Right lobe of liver (tissue), 4 donors: ENCODE measurements around the gene DDX17.

Experiments
- POLR2A ChIP-seq: fragments of 450-650 bp; IDR thresholded peaks from one replicate; pipeline ENCODE4 v1.6.1; 2017; ENCODE audit warnings: antibody characterized with exemption, mild to moderate bottlenecking
- TF ChIP-seq, protein P1 (sequence below), 4 donors: fragments of 200-600 bp in 3 of 4; fragments of 450-650 bp in 1 of 4; IDR thresholded peaks; one replicate each; pipeline versions ENCODE4 v1.5.1 to v1.8.0; 2016 to 2022; ENCODE audit warnings: antibody characterized with exemption in 4 of 4, mild to moderate bottlenecking in 2 of 4
- donor health status: DM: no; HTN: no; CAD: no.
- donor health status: DM: no; HTN: no; CAD: no.
- donor health status: DM: no; HTN: yes; CAD: no.

DNA sequence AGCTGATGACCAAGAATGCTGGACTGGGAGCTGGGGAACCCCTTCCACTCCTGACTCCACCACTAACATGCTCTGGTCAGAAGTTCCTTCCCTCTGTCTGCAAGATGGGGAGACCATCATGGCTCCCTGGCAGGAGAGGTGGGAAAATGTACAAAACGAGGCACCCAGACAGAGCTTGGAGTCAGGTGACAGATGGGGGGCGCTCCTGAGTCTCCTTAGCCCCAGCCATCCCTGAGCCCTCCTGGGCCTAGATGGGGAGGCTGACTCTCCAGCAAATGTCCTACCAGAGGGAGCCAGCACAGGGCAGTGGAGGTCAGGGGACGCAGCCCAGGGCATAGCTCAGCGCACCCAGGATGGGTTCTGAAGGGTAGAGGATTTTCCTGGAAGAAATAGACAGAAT, 71.1 kb downstream of the DDX17 start:
- TF ChIP-seq, protein P1, sequence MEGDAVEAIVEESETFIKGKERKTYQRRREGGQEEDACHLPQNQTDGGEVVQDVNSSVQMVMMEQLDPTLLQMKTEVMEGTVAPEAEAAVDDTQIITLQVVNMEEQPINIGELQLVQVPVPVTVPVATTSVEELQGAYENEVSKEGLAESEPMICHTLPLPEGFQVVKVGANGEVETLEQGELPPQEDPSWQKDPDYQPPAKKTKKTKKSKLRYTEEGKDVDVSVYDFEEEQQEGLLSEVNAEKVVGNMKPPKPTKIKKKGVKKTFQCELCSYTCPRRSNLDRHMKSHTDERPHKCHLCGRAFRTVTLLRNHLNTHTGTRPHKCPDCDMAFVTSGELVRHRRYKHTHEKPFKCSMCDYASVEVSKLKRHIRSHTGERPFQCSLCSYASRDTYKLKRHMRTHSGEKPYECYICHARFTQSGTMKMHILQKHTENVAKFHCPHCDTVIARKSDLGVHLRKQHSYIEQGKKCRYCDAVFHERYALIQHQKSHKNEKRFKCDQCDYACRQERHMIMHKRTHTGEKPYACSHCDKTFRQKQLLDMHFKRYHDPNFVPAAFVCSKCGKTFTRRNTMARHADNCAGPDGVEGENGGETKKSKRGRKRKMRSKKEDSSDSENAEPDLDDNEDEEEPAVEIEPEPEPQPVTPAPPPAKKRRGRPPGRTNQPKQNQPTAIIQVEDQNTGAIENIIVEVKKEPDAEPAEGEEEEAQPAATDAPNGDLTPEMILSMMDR (IDR thresholded peaks at IDR 0.05), result no peak
- TF ChIP-seq POLR2A, result no peak
